Measurements from ENCODE around the gene GALNTL6. TPM values are rescaled to one million over a fixed set of nuclear protein-coding genes. Genes with fewer than 3 reads are reported as not detected.

GALNTL6 gene
- total and polyA plus RNA-seq, 2 experiments from 2014 or later: not detected

DNA sequence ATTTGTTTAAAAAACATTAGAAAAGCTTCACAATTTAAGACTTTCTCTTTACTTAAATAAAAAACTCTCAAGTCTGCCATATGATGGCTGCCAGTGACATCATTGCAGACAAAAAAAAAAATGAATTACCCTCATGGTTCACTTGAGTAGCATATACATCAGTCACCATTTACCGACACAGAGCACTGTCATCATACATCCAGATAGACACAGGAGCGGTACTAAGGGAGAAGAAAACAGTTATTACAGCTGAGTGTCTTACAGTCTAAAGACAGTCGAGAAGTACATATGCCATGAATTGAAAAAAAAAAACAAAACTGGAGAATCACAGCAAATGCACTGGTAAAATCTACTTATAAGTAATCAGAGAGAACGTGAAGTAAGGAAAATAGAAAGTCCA, 949.7 kb downstream of the GALNTL6 start:
- no peak overlapping the region for H2AFZ ChIP-seq
- 62 to 64% methylated on average over 4 of the region's 4 CpGs for WGBS, 2 experiments (ENCODE audit: low coverage in 1 of 2, low lambda C conversion rate in 2 of 2, missing lambda C conversion rate in 2 of 2)
- H3K4me2 ChIP-seq (ENCODE audit: unreplicated experiment): no peak overlapping the region
- H3K9me3 ChIP-seq (ENCODE audit: low read depth): no peaks in the 10 kb centered on the region
- H3K9me2 ChIP-seq (ENCODE audit: insufficient read depth): no peaks in the 10 kb centered on the region
- no peak overlapping the region for H3K27ac ChIP-seq
- H3K9ac ChIP-seq: no peak overlapping the region
- H4K20me1 ChIP-seq (ENCODE audit: insufficient read depth): no peaks in the 10 kb centered on the region
- TF ChIP-seq EZH2phosphoT487 (IDR thresholded peaks at IDR 0.05; ENCODE audit: insufficient read depth, low read depth): no peak
- no peak for TF ChIP-seq EZH2 (IDR thresholded peaks at IDR 0.05; ENCODE audit: insufficient read depth, poor library complexity, severe bottlenecking)
- H3K27me3 ChIP-seq (replicated peaks; ENCODE audit: insufficient read depth): no peaks in the 10 kb centered on the region
- no peak for DNase-seq
- in situ Hi-C loops (cut with MboI): no loop called here
- H3K4me3 ChIP-seq: no peak overlapping the region
- no peaks in the 10 kb centered on the region for H3F3A ChIP-seq (ENCODE audit: insufficient read depth)
- peaks cover 11% of the 10 kb centered on the region; the same call in 1 of the 2 replicates for H3K4me1 ChIP-seq (ENCODE audit: insufficient read depth)
- H3K79me2 ChIP-seq (ENCODE audit: insufficient read depth): no peaks in the 10 kb centered on the region
- H3K36me3 ChIP-seq (ENCODE audit: low read depth): no peaks in the 10 kb centered on the region

DNA sequence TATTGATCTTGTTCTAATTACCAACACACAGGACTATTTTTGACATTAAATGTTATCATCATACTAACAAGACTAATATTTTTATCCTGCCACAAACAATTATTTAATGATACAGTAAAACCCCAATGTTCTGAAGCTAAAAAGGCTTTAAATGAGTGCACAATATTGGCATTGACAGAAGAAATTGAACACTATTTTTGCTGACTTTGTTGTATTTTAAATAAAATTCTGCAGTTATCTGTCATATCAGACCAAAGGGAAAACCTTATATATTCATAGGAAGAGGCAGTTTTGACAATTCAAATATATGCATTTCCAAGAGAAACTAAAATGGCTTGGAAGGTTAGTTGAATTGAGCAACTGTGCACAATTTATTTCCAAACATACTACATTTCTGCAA, 957.6 kb downstream of the GALNTL6 start:
- TF ChIP-seq EZH2phosphoT487 (IDR thresholded peaks at IDR 0.05; ENCODE audit: insufficient read depth, low read depth) (no peak), EZH2 (IDR thresholded peaks at IDR 0.05; ENCODE audit: insufficient read depth, poor library complexity, severe bottlenecking) (no peak)
- in situ Hi-C loops (cut with MboI): no loop called here

DNA sequence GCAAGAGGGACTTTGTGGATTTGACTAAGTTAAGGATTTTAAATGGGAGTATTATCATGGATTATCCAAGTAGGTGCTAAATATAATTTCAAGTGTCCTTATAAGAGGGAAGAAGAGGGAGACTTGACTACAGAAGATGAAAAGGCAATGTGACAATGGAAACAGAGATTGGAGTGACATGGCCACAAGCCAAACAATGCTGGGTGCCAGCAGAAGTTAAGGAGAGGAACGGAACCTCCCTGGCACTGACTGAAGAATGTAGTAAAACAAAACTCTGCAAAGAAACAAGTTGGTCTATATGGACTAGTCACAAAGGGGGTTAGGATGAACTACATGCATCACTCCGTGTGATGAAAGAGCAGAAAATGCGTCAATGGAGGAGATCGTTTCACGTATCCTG, 959.6 kb downstream of the GALNTL6 start:
- no peaks in the 10 kb centered on the region for H3K27me3 ChIP-seq (replicated peaks; ENCODE audit: insufficient read depth)
- no peak overlapping the region for H3K4me3 ChIP-seq
- H4K20me1 ChIP-seq (ENCODE audit: insufficient read depth): no peaks in the 10 kb centered on the region
- no peaks in the 10 kb centered on the region for H3K36me3 ChIP-seq (ENCODE audit: low read depth)
- H3F3A ChIP-seq (ENCODE audit: insufficient read depth): no peaks in the 10 kb centered on the region
- DNase-seq: no peak
- H3K9me2 ChIP-seq (ENCODE audit: insufficient read depth): no peaks in the 10 kb centered on the region
- H3K4me2 ChIP-seq (ENCODE audit: unreplicated experiment): no peak overlapping the region
- no peak overlapping the region for H2AFZ ChIP-seq
- H3K79me2 ChIP-seq (ENCODE audit: insufficient read depth): no peaks in the 10 kb centered on the region
- no peaks in the 10 kb centered on the region for H3K4me1 ChIP-seq (ENCODE audit: insufficient read depth)
- 15 to 20% methylated on average over 5 of the region's 5 CpGs for WGBS, 2 experiments (ENCODE audit: low coverage in 1 of 2, low lambda C conversion rate in 2 of 2, missing lambda C conversion rate in 2 of 2)
- H3K9me3 ChIP-seq (ENCODE audit: low read depth): no peaks in the 10 kb centered on the region
- in situ Hi-C loops (cut with MboI): no loop called here
- H3K9ac ChIP-seq: no peak overlapping the region
- no peak overlapping the region for H3K27ac ChIP-seq
- TF ChIP-seq EZH2 (IDR thresholded peaks at IDR 0.05; ENCODE audit: insufficient read depth, poor library complexity, severe bottlenecking): no peak
- no peak for TF ChIP-seq EZH2phosphoT487 (IDR thresholded peaks at IDR 0.05; ENCODE audit: insufficient read depth, low read depth)

More for the DNA sequence above, 957.6 kb downstream of the GALNTL6 start:
- Histone ChIP-seq H3K79me2 (ENCODE audit: insufficient read depth) (no peaks in the 10 kb centered on the region), H3K4me3 (no peak overlapping the region), H3K9me3 (ENCODE audit: low read depth) (no peaks in the 10 kb centered on the region), H3K27ac (no peak overlapping the region), H3K9me2 (ENCODE audit: insufficient read depth) (no peaks in the 10 kb centered on the region), H4K20me1 (ENCODE audit: insufficient read depth) (no peaks in the 10 kb centered on the region), H3K9ac (no peak overlapping the region), H3F3A (ENCODE audit: insufficient read depth) (no peaks in the 10 kb centered on the region), H3K27me3 (replicated peaks; ENCODE audit: insufficient read depth) (no peaks in the 10 kb centered on the region), H2AFZ (no peak overlapping the region), H3K36me3 (ENCODE audit: low read depth) (no peaks in the 10 kb centered on the region), H3K4me2 (ENCODE audit: unreplicated experiment) (no peak overlapping the region), H3K4me1 (ENCODE audit: insufficient read depth) (no peaks in the 10 kb centered on the region)
- no peak for DNase-seq

DNA sequence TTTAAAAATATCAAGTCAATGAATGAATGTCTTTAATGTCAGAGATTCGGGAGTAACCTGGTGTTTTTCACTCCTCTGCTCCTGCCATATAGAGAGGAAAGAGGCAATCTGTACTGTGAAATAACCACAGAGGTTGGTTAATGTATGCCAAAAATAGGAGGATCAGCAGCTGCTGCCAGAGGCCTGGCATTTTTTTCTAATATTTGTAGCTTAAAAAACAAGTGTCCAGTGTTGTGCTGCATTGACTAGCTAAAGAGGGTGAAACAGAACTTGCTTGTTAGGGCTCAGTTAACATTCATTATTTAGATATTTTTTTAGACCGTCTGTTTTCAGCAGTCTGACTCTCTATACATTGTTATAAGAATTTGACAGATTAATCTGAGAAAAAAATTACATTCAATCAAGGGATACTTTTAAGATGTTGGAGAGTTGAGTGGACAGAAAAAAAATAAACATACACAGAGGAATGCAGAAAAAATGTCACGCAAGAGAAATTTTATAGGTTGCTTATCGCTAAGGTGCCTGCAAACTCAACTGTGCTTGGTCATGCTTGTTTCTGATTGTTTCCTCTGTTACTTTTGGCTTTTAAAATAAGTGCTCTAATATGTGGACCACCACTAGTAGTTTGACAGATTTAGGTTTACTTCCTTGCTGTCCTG, 963.1 kb downstream of the GALNTL6 start:
- Histone ChIP-seq H3K4me3 (no peak overlapping the region), H2AFZ (no peak overlapping the region), H3K4me1 (ENCODE audit: insufficient read depth) (no peaks in the 10 kb centered on the region), H3K9me3 (ENCODE audit: low read depth) (no peaks in the 10 kb centered on the region), H3K9me2 (ENCODE audit: insufficient read depth) (no peaks in the 10 kb centered on the region), H3K9ac (no peak overlapping the region), H3K4me2 (ENCODE audit: unreplicated experiment) (no peak overlapping the region), H3K36me3 (ENCODE audit: low read depth) (no peaks in the 10 kb centered on the region), H4K20me1 (ENCODE audit: insufficient read depth) (no peaks in the 10 kb centered on the region), H3K79me2 (ENCODE audit: insufficient read depth) (no peaks in the 10 kb centered on the region), H3F3A (ENCODE audit: insufficient read depth) (no peaks in the 10 kb centered on the region), H3K27me3 (replicated peaks; ENCODE audit: insufficient read depth) (no peaks in the 10 kb centered on the region), H3K27ac (no peak overlapping the region)
- TF ChIP-seq EZH2phosphoT487 (IDR thresholded peaks at IDR 0.05; ENCODE audit: insufficient read depth, low read depth) (no peak), EZH2 (IDR thresholded peaks at IDR 0.05; ENCODE audit: insufficient read depth, poor library complexity, severe bottlenecking) (no peak)
- in situ Hi-C loops (cut with MboI): no loop called here
- DNase-seq: no peak
- WGBS, 2 experiments (ENCODE audit: low coverage in 1 of 2, low lambda C conversion rate in 2 of 2, missing lambda C conversion rate in 2 of 2): 45% methylated on average over 4 of the region's 4 CpGs
